Thoracic aorta (tissue), 2 donors: ENCODE results near the gene PLCB1. TPM values are rescaled to one million over a fixed set of nuclear protein-coding genes. Genes with fewer than 3 reads are reported as not detected.

Experiments used
- ATAC-seq: fragments of 150-250 bp; one replicate; pipeline ENCODE4 v1.8.0; 2017; ENCODE audit warnings: low read depth; ENCODE audit not compliant: insufficient number of reproducible peaks, low FRiP score
- DNase-seq: peaks from one replicate; pipeline ENCODE4 v3.0.0-alpha.2; 2020; ENCODE audit warnings: low spot score
- H3K27ac ChIP-seq, 2 donors: fragments of 200-600 bp; sonication (generic); 1 replicate in 1 of 2; 2 replicates in 1 of 2; pipeline ENCODE4 v1.5.1; 2016; ENCODE audit warnings: mild to moderate bottlenecking in 2 of 2, moderate library complexity in 2 of 2
- H3K27me3 ChIP-seq: fragments of 200-600 bp; sonication (generic); replicated peaks from 2 replicates; pipeline ENCODE4 v1.6.0; 2016; ENCODE audit warnings: mild to moderate bottlenecking; ENCODE audit not compliant: insufficient read depth
- H3K36me3 ChIP-seq: fragments of 200-600 bp; sonication (generic); one replicate; pipeline ENCODE4 v1.5.1; 2016
- H3K4me1 ChIP-seq, 2 donors: fragments of 200-600 bp; sonication (generic); 1 replicate in 1 of 2; 2 replicates in 1 of 2; pipeline versions ENCODE4 v1.5.1 to v1.6.0; 2016; ENCODE audit warnings: low read depth in 2 of 2, mild to moderate bottlenecking in 1 of 2; ENCODE audit not compliant: control insufficient read depth in 1 of 2
- H3K4me3 ChIP-seq: fragments of 200-600 bp; sonication (generic); 2 replicates; pipeline ENCODE4 v1.5.1; 2016; ENCODE audit warnings: mild to moderate bottlenecking
- H3K9me3 ChIP-seq: fragments of 200-600 bp; sonication (generic); 2 replicates; pipeline ENCODE4 v1.5.1; 2016
- CTCF ChIP-seq: fragments of 200-600 bp; sonication (generic); IDR thresholded peaks from one replicate; pipeline ENCODE4 v1.5.1; 2019; ENCODE audit warnings: antibody characterized with exemption
- total RNA-seq, 2 donors: library from RNA; depleted of rRNA; stranded (reverse); fragments of >200 nt; gene quantifications; one replicate each; pipeline versions ENCODE4 v1.1.0 to v1.2.3, GENCODE V29; 2016

Gene PLCB1
- total RNA-seq, 2 donors from 2014 or later: 10.8 to 16.3 TPM

DNA sequence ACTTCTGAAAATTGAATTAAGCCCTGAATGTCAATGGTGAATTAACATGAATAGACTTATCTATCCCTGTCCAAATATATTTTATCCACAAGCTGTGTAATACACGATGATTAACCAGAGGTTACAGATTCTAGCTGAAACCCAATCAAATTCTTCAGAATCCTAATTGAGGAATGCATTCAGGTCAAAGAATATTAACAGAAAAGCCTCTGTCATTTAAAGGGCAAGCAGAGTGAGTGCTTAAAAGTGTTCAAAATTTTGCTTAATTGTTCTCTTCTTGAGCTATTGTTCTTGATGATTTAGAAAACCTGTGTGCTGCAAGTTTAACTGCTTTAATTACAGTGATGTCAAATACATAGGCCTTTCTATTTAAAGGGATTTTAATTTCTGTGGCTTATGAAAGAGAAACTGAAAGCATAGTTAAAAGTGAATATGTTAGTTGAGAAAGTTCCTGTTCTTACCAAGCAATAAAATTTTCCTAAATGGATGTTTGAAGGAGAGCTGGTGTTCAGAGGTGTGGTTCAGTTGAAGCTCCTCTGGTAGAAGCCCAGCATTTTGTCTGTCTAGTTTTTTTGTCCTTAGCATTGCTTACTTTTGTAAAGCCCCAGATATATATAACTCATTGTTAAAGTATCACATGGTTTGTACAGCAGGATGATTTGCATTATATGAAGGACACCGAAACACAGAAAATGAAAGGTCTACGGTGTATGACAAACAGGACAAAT is 470.5 kb downstream of the PLCB1 start:
- H3K4me1 ChIP-seq: no peaks in the 10 kb centered on the region
- no peaks in the 10 kb centered on the region for H3K9me3 ChIP-seq
- peak overlapping the region; percentile 49 for H3K4me3 ChIP-seq
- no peaks in the 10 kb centered on the region for H3K27me3 ChIP-seq
- ATAC-seq (no peak), DNase-seq (no peak)
- no peak for TF ChIP-seq CTCF
- no peak overlapping the region for H3K27ac ChIP-seq
- no peaks in the 10 kb centered on the region for H3K36me3 ChIP-seq

DNA sequence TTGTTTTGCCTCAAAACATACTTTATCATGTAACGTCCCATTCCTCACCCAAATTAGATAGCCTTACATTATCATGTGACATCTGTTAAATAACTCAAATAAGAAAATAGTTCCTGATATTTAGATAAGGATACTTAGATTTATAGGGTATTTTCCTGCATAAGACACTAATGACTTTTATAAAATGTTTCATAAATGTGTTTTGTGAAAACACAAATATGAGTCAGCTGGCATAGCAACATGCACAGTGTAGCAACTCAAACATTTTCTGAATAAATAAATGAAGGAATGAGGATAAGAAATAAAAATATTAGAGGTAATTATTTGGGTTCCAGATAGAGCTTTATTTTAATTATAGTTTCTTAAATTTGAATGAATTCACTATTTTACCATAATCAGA is 476.4 kb downstream of the PLCB1 start:
- no peaks in the 10 kb centered on the region for H3K27me3 ChIP-seq
- no peak overlapping the region for H3K27ac ChIP-seq
- H3K4me3 ChIP-seq: no peak overlapping the region
- ATAC-seq (no peak), DNase-seq (no peak)
- no peaks in the 10 kb centered on the region for H3K9me3 ChIP-seq
- TF ChIP-seq CTCF: no peak
- no peaks in the 10 kb centered on the region for H3K36me3 ChIP-seq
- no peaks in the 10 kb centered on the region for H3K4me1 ChIP-seq

DNA sequence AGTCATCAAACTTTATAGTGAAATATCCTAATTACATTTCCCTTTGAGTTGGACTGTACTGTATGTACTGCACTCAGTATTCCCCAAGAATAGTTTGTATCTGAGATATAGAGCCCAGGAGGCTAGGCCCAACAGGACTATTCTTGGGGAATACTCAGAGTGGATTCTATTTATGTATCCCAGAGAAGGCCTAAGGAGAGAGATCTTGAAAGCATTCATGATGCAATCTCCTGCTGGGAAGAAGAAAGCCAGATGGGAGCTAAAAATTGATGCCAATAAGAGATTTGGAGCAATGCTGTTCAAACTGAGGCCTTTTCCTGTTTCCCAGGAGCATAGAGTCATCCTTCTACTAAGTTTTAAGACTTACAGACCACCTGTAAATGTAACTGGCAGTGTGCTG is 484.7 kb downstream of the PLCB1 start:
- Histone ChIP-seq H3K4me3 (no peak overlapping the region), H3K4me1 (no peaks in the 10 kb centered on the region), H3K9me3 (no peaks in the 10 kb centered on the region), H3K27me3 (no peaks in the 10 kb centered on the region), H3K36me3 (no peaks in the 10 kb centered on the region), H3K27ac (no peak overlapping the region)
- DNase-seq: no peak
- no peak for ATAC-seq
- TF ChIP-seq CTCF: no peak

DNA sequence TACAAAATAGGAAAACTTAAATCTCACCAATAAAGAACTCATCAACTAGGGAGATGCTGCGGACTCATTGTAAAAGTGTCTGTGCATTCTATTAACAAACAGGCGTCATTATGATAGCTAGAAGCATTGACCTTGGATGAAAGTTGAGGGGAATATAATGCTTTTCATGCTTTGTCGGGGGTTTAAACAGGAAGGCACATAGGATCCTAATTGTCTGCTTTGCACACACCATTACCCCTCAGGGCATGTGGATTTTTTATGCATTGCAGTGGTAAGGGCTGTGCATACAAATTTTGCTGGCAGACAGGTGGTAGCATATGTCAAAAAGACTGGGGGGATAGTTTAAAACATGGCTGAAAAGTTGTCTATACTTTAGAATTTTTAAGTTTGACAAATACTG is 488.9 kb downstream of the PLCB1 start:
- no peak overlapping the region for H3K27ac ChIP-seq
- H3K9me3 ChIP-seq: no peaks in the 10 kb centered on the region
- no peak for DNase-seq
- no peak for ATAC-seq
- no peaks in the 10 kb centered on the region for H3K4me1 ChIP-seq
- no peaks in the 10 kb centered on the region for H3K36me3 ChIP-seq
- TF ChIP-seq CTCF: no peak
- no peak overlapping the region for H3K4me3 ChIP-seq
- H3K27me3 ChIP-seq: no peaks in the 10 kb centered on the region

DNA sequence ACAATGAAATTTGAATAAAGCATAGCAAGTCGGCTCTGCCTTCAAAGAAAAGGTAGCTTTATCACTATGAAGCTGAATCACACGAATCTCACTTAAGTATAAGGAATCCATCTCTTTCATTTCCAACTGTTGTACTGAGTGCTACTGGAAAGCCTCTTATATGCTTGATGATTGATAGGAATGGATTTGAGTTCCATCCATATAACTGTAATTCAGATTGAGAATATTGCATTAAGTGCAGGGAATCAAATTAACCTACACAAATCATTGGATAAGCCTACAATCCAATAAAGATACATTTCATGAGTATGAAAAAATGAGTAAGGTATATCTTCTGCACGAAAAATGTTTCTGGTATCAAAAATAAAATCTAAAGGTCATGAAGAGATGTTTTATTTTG is 492.0 kb downstream of the PLCB1 start:
- no peaks in the 10 kb centered on the region for H3K36me3 ChIP-seq
- no peak overlapping the region for H3K27ac ChIP-seq
- DNase-seq (no peak), ATAC-seq (no peak)
- no peaks in the 10 kb centered on the region for H3K27me3 ChIP-seq
- peaks cover 0 to 5% of the 10 kb centered on the region in 2 donors for H3K4me1 ChIP-seq
- H3K9me3 ChIP-seq: no peaks in the 10 kb centered on the region
- TF ChIP-seq CTCF: no peak
- H3K4me3 ChIP-seq: no peak overlapping the region
